Cardiac fibroblast (primary cell): Measurements from ENCODE around the gene MPST.

ENCODE experiments used
- DNase-seq, 2 donors: peaks; one replicate each; pipeline versions ENCODE4 v3.0.0 to v3.0.0-alpha.2; 2010; ENCODE audit warnings: low read depth in 2 of 2
- H3K4me3 ChIP-seq, 2 donors: replicated peaks in 1 of 2; 1 replicate in 1 of 2; 2 replicates in 1 of 2; pipeline ENCODE4 v1.5.1; 2011; ENCODE audit warnings: low read depth in 2 of 2, low read length in 2 of 2, mild to moderate bottlenecking in 2 of 2, moderate library complexity in 1 of 2
- TF ChIP-seq, protein P1 (sequence below): IDR thresholded peaks from one replicate; pipeline ENCODE4 v1.5.1; 2011; ENCODE audit warnings: low read depth, mild to moderate bottlenecking, low read length, inconsistent platforms

The MPST gene

DNA sequence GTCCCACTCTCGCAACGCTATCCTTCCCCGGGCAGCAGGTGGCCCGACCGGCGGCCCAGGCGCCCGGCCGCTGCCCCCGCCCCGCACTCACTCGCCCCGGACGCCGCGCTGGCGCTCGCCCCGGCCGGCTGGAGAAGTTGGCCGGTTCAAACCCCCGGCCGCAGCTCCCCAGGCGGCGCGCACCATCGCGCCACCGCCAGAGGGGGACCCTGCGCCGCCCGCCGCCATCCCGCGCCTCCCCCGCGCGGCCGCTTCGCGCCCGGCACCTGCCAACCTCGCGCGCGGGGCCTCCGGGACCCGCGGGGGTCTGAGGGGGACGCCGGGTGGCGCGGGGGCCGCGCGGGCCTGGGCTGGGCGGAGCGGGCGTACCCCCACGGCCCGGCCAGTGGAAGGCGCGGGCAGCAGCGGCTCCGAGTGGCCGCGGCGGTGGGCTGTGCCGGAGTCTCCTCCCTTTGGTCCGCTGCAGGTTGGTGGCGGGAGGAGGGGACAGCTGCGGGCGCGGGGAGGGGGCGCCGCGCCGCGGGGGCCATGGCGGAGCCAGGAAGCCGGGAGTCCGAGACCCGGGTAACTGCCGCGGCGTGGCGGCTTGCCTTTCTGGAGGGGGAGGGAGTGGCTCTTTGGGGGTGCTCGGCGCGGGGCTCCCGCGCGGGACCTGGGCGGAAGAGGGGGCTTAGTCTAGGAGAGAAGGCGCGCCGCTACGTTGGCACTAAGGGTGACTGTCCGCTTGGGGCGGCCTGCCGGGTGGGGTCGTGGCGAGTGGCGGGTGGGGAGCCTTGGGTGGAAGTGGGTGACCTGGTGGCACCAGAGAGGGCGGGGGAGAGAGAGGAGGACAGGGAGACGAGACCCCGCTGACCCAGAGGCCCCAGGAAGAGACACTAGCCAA, at the start of gene MPST, which contains the start of gene TST:
Gene MPST (plus strand): TSS at position 434 of the 883 bp plus-strand sequence. CDS start 95 bp downstream, at position 529.
Gene TST (minus strand): TSS at position 139 of the 883 bp plus-strand sequence. CDS start 715 bp downstream, outside the sequence.
- H3K4me3 ChIP-seq: peak within 1 kb of the TSS; percentile 84 to 89
- TF ChIP-seq, protein P1, sequence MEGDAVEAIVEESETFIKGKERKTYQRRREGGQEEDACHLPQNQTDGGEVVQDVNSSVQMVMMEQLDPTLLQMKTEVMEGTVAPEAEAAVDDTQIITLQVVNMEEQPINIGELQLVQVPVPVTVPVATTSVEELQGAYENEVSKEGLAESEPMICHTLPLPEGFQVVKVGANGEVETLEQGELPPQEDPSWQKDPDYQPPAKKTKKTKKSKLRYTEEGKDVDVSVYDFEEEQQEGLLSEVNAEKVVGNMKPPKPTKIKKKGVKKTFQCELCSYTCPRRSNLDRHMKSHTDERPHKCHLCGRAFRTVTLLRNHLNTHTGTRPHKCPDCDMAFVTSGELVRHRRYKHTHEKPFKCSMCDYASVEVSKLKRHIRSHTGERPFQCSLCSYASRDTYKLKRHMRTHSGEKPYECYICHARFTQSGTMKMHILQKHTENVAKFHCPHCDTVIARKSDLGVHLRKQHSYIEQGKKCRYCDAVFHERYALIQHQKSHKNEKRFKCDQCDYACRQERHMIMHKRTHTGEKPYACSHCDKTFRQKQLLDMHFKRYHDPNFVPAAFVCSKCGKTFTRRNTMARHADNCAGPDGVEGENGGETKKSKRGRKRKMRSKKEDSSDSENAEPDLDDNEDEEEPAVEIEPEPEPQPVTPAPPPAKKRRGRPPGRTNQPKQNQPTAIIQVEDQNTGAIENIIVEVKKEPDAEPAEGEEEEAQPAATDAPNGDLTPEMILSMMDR: no peak
- DNase-seq: peak; percentile 57 to 77

DNA sequence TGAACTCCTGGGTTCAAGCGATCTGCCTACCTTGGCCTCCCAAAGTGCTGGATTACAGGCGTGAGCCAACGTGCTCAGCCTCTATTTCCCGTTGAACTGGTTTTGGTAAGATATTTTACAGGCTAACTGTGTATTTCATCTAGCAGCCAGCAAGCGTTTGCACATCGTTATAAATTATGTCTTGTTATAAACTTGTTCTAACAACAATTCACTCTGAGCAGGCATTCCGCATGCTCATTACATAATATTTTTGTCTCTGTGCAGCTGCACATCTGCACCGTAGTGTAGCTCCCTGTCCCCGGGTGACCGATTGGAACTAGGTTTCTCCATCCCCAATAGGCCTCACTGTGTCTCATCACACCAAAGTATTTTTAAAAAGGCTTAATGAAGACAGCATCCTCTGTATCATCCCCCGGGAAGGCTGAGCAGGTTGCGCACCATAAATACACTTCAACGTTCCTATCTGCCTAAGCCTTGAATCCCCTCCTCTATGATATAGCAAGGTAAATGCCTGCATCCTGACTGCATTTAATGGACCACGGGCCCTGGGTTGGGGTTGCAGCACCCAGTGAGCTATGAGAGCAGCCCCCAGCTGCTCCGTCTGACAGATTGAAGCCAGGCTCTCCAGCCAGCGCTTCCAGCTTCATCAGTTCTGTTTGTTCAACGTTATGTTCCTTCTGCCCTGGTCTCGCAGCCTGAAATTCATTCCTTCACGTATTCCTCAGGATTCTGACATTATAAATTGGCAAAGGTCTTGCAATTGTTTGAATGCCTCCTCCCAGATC, 48.0 kb upstream of the MPST start:
- H3K4me3 ChIP-seq: no peak overlapping the region
- TF ChIP-seq, protein P1: no peak
- DNase-seq: no peak

DNA sequence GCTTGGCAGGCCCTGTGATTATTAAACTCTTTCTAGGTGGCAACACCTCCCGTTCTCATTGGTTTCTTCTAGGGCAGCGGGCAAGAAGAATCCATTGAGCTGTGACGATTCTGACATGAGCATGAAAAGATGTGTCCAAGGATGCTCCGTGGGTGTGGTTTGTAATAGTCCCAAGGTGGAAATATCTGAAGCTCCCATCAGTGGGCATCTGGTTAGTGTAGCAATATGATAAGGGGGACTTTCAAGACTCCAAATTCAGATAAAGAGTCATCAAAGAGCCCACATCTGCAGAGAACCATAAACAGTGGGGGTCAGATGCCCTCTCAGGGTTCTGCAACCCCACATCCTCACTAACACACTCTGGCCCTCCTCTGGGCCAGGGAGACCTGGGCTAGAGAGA, 42.9 kb upstream of the MPST start:
- TF ChIP-seq, protein P1: no peak
- DNase-seq: no peak
- H3K4me3 ChIP-seq: no peak overlapping the region

DNA sequence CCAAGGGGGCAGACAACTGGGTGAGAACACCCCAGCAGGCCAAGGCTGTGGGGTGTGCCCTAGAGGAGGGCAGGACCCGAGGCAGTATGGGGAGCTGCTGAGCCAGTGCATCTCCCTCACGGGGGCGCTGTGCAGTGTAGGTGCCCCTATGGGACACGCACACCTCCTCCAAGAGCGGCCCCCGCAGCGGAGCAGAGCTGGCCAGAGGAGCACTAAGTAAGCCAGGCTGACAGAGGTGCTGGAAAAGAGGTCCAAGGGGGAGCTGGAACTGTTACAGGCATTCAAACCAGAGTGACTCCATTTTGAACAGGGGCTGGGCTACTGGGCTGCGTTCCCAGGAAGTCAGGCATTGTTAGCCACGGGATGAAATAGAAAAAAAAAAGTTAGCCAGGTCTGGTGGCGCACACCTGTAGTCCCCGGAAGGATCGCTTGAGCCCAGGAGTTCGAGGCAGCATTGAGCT, 42.1 kb upstream of the MPST start:
- TF ChIP-seq, protein P1: peak; percentile 26
- H3K4me3 ChIP-seq: peak overlapping the region; percentile 19 to 40
- peak; percentile 25 to 31 for DNase-seq

DNA sequence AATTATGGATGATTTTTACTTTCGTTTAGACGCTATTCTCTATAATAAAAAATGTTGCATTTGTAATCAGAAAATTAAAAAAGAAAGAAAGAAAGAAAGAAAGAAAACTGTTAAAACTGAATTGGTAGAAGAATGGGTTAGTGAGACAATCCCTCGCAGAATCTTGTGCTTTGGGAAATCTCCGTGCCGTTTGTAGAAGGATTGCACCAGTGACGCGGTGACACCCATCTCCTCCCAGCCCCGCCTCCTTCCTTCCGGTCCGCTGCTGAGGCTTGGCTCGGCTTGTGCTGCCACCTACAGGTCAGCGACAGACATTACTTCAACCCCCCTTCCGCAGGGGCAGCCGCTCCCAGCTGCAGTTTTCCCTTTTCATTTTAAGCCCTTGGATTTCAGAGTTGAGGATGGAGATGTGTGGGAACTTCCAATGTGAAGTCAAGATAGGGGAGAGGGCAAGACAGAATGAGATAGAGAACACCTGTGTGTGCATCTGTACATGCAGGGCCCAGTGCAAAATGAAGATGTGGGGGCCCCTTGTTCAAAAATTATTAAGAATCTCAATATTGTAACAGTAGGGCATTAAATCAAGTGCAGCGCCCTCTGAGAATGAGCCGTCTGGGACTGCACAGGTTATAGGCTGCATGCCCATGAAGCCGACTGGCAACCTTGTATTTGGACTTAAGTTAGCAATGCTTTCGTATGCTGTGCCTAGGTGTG, 41.4 kb upstream of the MPST start:
- H3K4me3 ChIP-seq: peak overlapping the region; percentile 19 to 40
- peak; percentile 85 to 89 for DNase-seq
- TF ChIP-seq, protein P1: peak; percentile 84
